Measurements from ENCODE around the gene CAMK4. TPM values are rescaled to one million over a fixed set of nuclear protein-coding genes. Genes with fewer than 3 reads are reported as not detected.
"Not testable (repeated sequence)": the region's sequence is repeated elsewhere in the genome, so short reads cannot be mapped to it uniquely, and the experiment has no call there.

The CAMK4 gene
- total RNA-seq, 1 donor from 2014 or later = 5.1 TPM

DNA sequence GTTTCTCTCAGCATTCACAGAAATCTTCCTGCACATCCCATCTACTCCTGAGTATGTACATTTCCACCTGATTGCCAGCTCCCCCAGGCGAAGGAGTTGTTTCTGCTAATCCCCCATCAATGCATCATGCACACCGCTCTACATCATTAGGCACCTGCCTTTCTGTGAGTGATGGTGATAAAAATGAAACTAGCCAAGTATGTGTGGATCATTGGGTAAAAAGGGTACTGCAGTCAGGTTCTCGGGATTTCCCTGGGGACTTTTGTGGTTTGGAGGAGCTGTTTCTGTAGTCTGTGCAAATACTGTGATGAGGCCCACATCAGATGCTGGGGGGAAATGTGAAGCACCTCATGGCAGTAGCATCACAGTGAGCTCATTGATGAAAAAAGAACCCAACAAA, 30.4 kb downstream of the CAMK4 start:
- no peak for DNase-seq (ENCODE audit: low read depth)
- H3K4me3 ChIP-seq (ENCODE audit: low read depth, low read length) = no peak overlapping the region
- TF ChIP-seq, protein P1, sequence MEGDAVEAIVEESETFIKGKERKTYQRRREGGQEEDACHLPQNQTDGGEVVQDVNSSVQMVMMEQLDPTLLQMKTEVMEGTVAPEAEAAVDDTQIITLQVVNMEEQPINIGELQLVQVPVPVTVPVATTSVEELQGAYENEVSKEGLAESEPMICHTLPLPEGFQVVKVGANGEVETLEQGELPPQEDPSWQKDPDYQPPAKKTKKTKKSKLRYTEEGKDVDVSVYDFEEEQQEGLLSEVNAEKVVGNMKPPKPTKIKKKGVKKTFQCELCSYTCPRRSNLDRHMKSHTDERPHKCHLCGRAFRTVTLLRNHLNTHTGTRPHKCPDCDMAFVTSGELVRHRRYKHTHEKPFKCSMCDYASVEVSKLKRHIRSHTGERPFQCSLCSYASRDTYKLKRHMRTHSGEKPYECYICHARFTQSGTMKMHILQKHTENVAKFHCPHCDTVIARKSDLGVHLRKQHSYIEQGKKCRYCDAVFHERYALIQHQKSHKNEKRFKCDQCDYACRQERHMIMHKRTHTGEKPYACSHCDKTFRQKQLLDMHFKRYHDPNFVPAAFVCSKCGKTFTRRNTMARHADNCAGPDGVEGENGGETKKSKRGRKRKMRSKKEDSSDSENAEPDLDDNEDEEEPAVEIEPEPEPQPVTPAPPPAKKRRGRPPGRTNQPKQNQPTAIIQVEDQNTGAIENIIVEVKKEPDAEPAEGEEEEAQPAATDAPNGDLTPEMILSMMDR (conservative IDR thresholded peaks at IDR 0.05; ENCODE audit: low read depth, low read length) = no peak

DNA sequence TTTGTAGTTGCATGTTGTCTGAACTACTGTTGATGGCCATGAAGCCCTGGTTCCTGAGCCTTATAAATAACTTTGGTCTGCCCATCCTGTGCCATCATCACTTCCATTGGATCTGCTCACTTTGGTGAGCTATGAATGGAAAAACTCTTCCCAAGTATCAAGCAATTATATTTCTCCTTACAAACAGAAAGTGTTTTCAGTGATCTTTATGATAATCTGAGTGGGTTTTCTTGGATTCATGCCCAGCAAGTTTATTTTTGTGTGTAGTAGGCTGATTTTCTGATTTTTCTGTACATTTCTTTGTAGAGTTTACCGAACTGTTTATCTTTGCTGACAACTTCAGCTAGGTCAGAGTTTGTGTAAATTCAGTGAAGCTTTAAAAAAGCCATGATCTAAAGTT, 31.0 kb downstream of the CAMK4 start:
- H3K4me3 ChIP-seq (ENCODE audit: low read depth, low read length) = no peak overlapping the region
- TF ChIP-seq, protein P1 (conservative IDR thresholded peaks at IDR 0.05; ENCODE audit: low read depth, low read length) = no peak
- DNase-seq (ENCODE audit: low read depth) = no peak

DNA sequence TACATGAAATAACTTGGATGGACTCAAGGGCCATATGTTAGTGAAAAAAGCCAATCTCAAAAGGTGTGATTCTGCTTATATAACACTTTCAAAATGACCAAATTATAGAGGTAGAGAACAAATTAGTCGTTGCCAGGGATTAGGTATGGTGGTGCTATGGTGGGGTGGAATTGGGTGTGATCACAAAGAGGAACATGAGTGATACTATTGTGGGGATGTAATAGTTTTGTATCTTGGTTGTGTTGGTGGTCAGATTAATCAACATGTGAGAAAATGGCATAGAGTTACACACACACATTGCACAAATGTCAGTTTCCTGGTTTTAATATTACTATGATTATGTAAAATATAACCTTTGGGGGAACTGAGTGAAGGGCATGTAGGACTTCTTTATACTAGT, 31.9 kb downstream of the CAMK4 start:
- no peak overlapping the region for H3K4me3 ChIP-seq (ENCODE audit: low read depth, low read length)
- TF ChIP-seq, protein P1 (conservative IDR thresholded peaks at IDR 0.05; ENCODE audit: low read depth, low read length) = no peak
- DNase-seq (ENCODE audit: low read depth) = no peak

DNA sequence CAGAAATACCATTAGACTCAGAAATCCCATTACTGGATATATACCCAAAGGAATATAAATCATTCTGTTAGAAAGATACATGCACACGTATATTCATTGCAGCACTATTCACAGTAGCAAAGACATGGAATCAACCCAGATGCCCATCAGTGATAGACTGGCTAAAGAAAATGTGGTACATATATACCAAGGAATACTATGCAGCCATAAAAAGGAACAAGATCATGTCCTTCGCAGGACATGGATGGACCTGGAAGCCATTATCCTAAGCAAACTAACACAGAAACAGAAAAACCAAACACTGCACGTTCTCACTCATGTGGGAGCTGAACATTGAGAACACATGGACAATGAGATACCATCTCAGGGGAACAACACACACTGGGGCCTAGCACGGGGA, 33.4 kb downstream of the CAMK4 start:
- not testable (repeated sequence) for H3K4me3 ChIP-seq (ENCODE audit: low read depth, low read length); DNase-seq (ENCODE audit: low read depth)

DNA sequence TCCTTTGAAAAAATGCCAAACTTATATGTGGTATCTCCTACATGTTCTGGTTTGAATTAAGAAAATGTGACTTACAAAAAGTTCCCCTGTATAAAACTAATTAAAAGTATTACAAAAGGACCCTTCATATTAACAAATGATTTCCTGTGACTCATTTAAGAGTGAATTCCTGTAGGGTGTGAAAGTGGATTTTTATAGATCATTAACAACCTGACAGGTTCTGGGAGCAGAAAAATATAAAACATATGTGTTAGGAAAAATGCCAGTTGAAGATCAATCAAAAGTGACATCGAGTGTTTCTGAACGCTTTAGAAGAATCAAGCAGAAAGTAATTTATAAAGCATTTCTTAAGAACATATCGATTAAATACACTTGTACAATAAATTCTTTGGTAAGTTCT, 35.5 kb downstream of the CAMK4 start:
- no peak overlapping the region for H3K4me3 ChIP-seq (ENCODE audit: low read depth, low read length)
- TF ChIP-seq, protein P1 (conservative IDR thresholded peaks at IDR 0.05; ENCODE audit: low read depth, low read length) = no peak
- DNase-seq (ENCODE audit: low read depth) = peak; percentile 9

DNA sequence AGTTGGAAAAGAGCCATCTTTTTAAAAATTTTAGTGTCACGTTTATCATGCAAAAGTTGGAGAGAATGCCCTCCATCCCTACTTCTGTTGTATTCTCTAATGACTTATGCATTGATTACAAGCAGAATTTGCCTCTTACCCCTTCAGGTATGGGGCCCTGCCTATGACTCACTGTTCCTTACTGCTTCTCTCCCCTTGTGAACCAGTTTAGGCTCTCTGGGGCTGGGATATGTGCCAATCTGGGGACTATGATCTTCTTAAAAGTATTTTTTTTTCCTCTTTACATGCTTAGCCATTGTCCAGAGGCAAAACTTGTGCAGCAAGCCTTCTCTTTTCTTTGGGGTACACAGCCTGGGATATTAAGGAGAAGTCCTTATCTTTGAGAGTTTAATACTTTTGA, 37.4 kb downstream of the CAMK4 start:
- no peak for DNase-seq (ENCODE audit: low read depth)
- TF ChIP-seq, protein P1 (conservative IDR thresholded peaks at IDR 0.05; ENCODE audit: low read depth, low read length) = no peak
- H3K4me3 ChIP-seq (ENCODE audit: low read depth, low read length) = no peak overlapping the region

DNA sequence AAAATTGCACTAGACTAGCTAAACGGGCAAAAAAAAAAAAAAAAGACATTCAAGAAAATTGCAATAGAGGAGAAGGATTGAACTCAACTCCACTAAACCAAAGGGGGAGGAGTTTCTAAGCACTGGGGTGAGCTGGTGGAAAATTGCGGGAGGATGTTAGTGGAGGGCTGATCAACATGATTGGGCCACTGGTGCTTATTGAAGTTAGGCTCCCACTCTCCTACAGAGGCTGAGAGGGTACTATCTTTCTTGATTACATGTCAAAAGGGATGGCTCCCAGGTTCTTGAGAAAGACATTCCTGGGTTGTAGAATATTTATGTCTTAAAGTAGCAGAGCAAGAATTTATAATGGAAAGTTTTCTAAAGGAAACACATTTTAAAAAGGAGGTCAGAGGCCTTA, 38.0 kb downstream of the CAMK4 start:
- TF ChIP-seq, protein P1 (conservative IDR thresholded peaks at IDR 0.05; ENCODE audit: low read depth, low read length) = no peak
- no peak overlapping the region for H3K4me3 ChIP-seq (ENCODE audit: low read depth, low read length)
- no peak for DNase-seq (ENCODE audit: low read depth)

DNA sequence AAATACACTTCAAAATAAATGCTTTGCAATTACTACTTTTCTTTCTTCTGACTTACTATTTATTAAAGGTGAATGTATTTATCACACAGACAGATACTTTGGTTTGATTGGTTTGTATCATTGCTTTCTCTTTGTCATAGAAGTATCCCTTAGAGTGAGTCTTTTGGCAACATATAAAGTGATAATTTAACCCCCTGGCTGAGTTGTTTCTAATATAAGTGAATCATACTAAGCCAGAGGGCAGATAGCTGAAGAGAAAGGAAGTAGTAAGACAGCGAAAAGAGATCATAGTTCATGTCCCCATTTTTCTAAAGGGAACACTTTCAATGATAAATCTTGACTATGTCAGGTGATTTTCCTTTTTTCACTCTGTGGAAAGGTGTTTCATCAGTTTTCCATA, 38.6 kb downstream of the CAMK4 start:
- no peak overlapping the region for H3K4me3 ChIP-seq (ENCODE audit: low read depth, low read length)
- no peak for DNase-seq (ENCODE audit: low read depth)
- TF ChIP-seq, protein P1 (conservative IDR thresholded peaks at IDR 0.05; ENCODE audit: low read depth, low read length) = no peak
